Gastroesophageal sphincter (tissue), 4 donors: ENCODE measurements around the gene COQ10B. TPM values are rescaled to one million over a fixed set of nuclear protein-coding genes. Genes with fewer than 3 reads are reported as not detected.

Source experiments
- ATAC-seq: fragments of 150-250 bp; one replicate; pipeline ENCODE4 v1.9.1; 2016; ENCODE audit warnings: mild to moderate bottlenecking, moderate library complexity
- H3K27ac ChIP-seq, 4 donors: fragments of 200-600 bp; sonication (generic) in 3 of 4; 1 replicate in 3 of 4; 2 replicates in 1 of 4; pipeline ENCODE4 v1.5.1; 2016 to 2019
- H3K27me3 ChIP-seq: fragments of 200-600 bp; sonication (generic); one replicate; pipeline ENCODE4 v1.5.1; 2019
- H3K36me3 ChIP-seq, 2 donors: fragments of 200-600 bp; sonication (generic); one replicate each; pipeline ENCODE4 v1.5.1; 2019; ENCODE audit warnings: control low read depth in 1 of 2
- H3K4me1 ChIP-seq, 3 donors: fragments of 200-600 bp; sonication (generic); 1 replicate in 2 of 3; 2 replicates in 1 of 3; pipeline ENCODE4 v1.5.1; 2016 to 2019; ENCODE audit warnings: control low read depth in 2 of 3
- H3K4me3 ChIP-seq, 2 donors: fragments of 200-600 bp; sonication (generic); one replicate each; pipeline ENCODE4 v1.5.1; 2019; ENCODE audit warnings: mild to moderate bottlenecking in 1 of 2, moderate library complexity in 1 of 2
- H3K9me3 ChIP-seq, 3 donors: fragments of 200-600 bp; sonication (generic); one replicate each; pipeline ENCODE4 v1.5.1; 2017 to 2019; ENCODE audit warnings: control low read depth in 2 of 3
- CTCF ChIP-seq, 4 experiments: fragments of 200-600 bp in 2 of 4; fragments of 450-650 bp in 2 of 4; sonication (generic) in 1 of 4; IDR thresholded peaks; one replicate each; pipeline ENCODE4 v1.5.1; 2017 to 2019; ENCODE audit warnings: antibody characterized with exemption in 4 of 4, mild to moderate bottlenecking in 2 of 4, moderate library complexity in 2 of 4
- EP300 ChIP-seq: sonication (generic); formaldehyde crosslinking; IDR thresholded peaks from one replicate; pipeline ENCODE4 v1.6.1; 2017; ENCODE audit warnings: antibody characterized with exemption, mild to moderate bottlenecking
- POLR2A ChIP-seq, 2 donors: fragments of 450-650 bp; IDR thresholded peaks; one replicate each; pipeline ENCODE4 v1.6.1; 2017; ENCODE audit warnings: antibody characterized with exemption in 2 of 2, mild to moderate bottlenecking in 2 of 2, moderate library complexity in 1 of 2
- POLR2AphosphoS5 ChIP-seq: sonication (generic); formaldehyde crosslinking; IDR thresholded peaks from one replicate; pipeline ENCODE4 v1.6.1; 2017; ENCODE audit warnings: antibody characterized with exemption
- WGBS, 2 donors: methylation state at CpG; one replicate each; pipeline ENCODE4 v1.1.5; 2018; ENCODE audit warnings: low coverage in 1 of 2; 5-methylcytosine and 5-hydroxymethylcytosine counted together
- total RNA-seq, 4 donors: library from RNA; depleted of rRNA; stranded (reverse); fragments of >200 nt; gene quantifications; one replicate each; pipeline ENCODE4 v1.1.0, GENCODE V29; 2016

COQ10B gene
- total RNA-seq, 4 donors from 2014 or later: 36.9 to 66.8 (median 42.2) TPM

- peak overlapping the region; percentile 54 to 69 for H3K4me3 ChIP-seq
- H3K27me3 ChIP-seq: peaks cover 3% of the 10 kb centered on the region
- WGBS, 2 donors: 5 to 7% methylated on average over 5 to 6 of the region's 11 CpGs
- H3K36me3 ChIP-seq: no peaks in the 10 kb centered on the region
- H3K4me1 ChIP-seq: peaks cover 0 to 42% (median 0%) of the 10 kb centered on the region in 3 donors
- no peak for ATAC-seq
- H3K27ac ChIP-seq: peak overlapping the region; percentile 90 to 99 (median 98)
- TF ChIP-seq EP300 (no peak), CTCF (IDR thresholded peaks at IDR 0.05) (no peak), POLR2A (IDR thresholded peaks at IDR 0.05) (no peak), POLR2AphosphoS5 (no peak)
- no peaks in the 10 kb centered on the region for H3K9me3 ChIP-seq
Measured at GRCh38 chr2:197452754-197453122, 614 bp upstream of the COQ10B start.

DNA sequence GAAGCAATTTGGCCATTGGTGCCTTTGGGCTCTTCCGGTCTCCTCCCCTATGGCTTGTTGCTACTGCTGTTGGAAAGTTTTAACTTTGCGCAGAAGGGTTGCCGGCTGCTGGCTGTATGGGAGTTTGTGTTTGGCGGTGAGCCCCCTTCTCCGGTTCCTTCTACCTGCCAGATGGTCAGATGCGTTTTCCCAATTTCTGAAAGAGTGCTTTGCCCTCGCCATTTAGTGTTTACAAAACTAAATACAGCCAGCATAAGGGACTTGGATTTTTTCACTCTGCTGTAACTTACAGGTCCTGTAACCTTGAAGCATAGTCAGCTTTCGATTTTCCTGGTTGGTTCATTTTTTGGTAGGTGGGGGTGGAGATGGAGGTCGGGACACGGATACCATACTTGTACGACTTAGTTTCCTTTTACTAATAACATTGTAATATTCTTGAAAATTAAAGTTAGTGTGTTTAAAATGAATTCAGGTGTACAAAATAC is 604 bp downstream of the COQ10B start:
- H3K9me3 ChIP-seq: no peaks in the 10 kb centered on the region
- no peaks in the 10 kb centered on the region for H3K36me3 ChIP-seq
- WGBS, 2 donors: 0 to 2% methylated on average over 7 to 11 of the region's 11 CpGs
- ATAC-seq: peak; percentile 71
- peak overlapping the region; percentile 65 to 69 for H3K4me3 ChIP-seq
- no peaks in the 10 kb centered on the region for H3K27me3 ChIP-seq
- H3K27ac ChIP-seq: peak overlapping the region; percentile 90 to 99 (median 98)
- H3K4me1 ChIP-seq: peaks cover 0 to 49% (median 0%) of the 10 kb centered on the region in 3 donors
- TF ChIP-seq EP300 (no peak), POLR2AphosphoS5 (peak; percentile 73), CTCF (IDR thresholded peaks at IDR 0.05) (peak in 1 of 4 experiments; percentile 1), POLR2A (IDR thresholded peaks at IDR 0.05) (peak in 1 of 2 donors; percentile 26)

DNA sequence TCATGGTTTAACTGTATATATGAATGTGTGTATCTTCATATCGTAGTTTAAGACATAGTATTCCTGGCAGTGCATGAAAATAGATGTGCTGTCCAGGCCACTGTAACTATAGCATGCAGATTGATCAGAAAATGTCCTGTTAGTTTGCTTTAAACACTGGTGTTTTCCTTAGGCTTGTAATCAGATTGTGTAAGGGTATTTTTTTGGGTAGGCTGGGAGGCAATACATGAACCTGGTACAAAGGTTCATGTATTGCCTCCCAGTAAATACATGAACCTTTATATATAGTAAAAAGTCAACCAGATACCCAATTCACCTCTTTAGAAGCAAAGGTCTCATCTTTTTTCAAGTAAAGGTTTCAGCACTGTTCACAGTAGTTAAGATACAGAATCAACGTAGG is 1.6 kb downstream of the COQ10B start:
- ATAC-seq: no peak
- H3K27ac ChIP-seq: peak overlapping the region in 2 of 4 donors; percentile 97 to 98
- WGBS, 2 donors: 50 to 64% methylated on average over 1 to 2 of the region's 2 CpGs

GRCh38 chr2:197455428-197455827 is 2.1 kb downstream of the COQ10B start:
- Histone ChIP-seq H3K27ac (no peak overlapping the region), H3K4me3 (no peak overlapping the region), H3K9me3 (no peaks in the 10 kb centered on the region), H3K27me3 (no peaks in the 10 kb centered on the region), H3K4me1 (peaks cover 0 to 56% (median 0%) of the 10 kb centered on the region in 3 donors), H3K36me3 (peaks cover 0 to 7% of the 10 kb centered on the region in 2 donors)
- no peak for TF ChIP-seq CTCF (IDR thresholded peaks at IDR 0.05)
- no peak for TF ChIP-seq EP300
- no peak for TF ChIP-seq POLR2A (IDR thresholded peaks at IDR 0.05)
- TF ChIP-seq POLR2AphosphoS5: no peak
- WGBS, 2 donors: 83 to 100% methylated on average over 1 of the region's 1 CpG
- ATAC-seq: no peak

More for the DNA sequence above, 1.6 kb downstream of the COQ10B start:
- no peaks in the 10 kb centered on the region for H3K9me3 ChIP-seq
- H3K4me3 ChIP-seq: peak overlapping the region in 1 of 2 donors; percentile 69
- TF ChIP-seq POLR2A (IDR thresholded peaks at IDR 0.05): no peak
- TF ChIP-seq POLR2AphosphoS5: no peak
- no peak for TF ChIP-seq CTCF (IDR thresholded peaks at IDR 0.05)
- TF ChIP-seq EP300: no peak
- H3K36me3 ChIP-seq: peaks cover 0 to 2% of the 10 kb centered on the region in 2 donors
- H3K4me1 ChIP-seq: peaks cover 0 to 52% (median 0%) of the 10 kb centered on the region in 3 donors
- H3K27me3 ChIP-seq: no peaks in the 10 kb centered on the region

GRCh38 chr2:197460649-197461048 is 7.3 kb downstream of the COQ10B start:
- no peak for TF ChIP-seq EP300
- no peak for TF ChIP-seq POLR2A (IDR thresholded peaks at IDR 0.05)
- TF ChIP-seq POLR2AphosphoS5: no peak
- TF ChIP-seq CTCF (IDR thresholded peaks at IDR 0.05): no peak
- 67 to 72% methylated on average over 4 of the region's 4 CpGs for WGBS, 2 donors
- no peak for ATAC-seq
- no peak overlapping the region for H3K4me3 ChIP-seq
- H3K36me3 ChIP-seq: peaks cover 0 to 54% of the 10 kb centered on the region in 2 donors
- peak overlapping the region in 1 of 4 donors; percentile 32 for H3K27ac ChIP-seq
- peaks cover 0 to 51% (median 7%) of the 10 kb centered on the region in 3 donors for H3K4me1 ChIP-seq
- no peaks in the 10 kb centered on the region for H3K9me3 ChIP-seq
- no peaks in the 10 kb centered on the region for H3K27me3 ChIP-seq
